ENCODE data around the gene ASB4.

GRCh38 chr7:95584769-95585425 is 99.2 kb downstream of the ASB4 start:
- TF ChIP-seq POLR2AphosphoS5 (IDR thresholded peaks at IDR 0.05) (peak in 1 of 3 donors; percentile 39), POLR2A (IDR thresholded peaks at IDR 0.05) (peak in 1 of 3 donors; percentile 48), CTCF (IDR thresholded peaks at IDR 0.05 in 8 of 11, conservative IDR thresholded peaks at IDR 0.05 in 3 of 11) (no peak)

Measured in spleen (tissue), 7 donors.